SKM-1 treated with dmso at 0.1 percent for 144 hours (cell line): Measurements from ENCODE around the gene POLDIP3.
"Not testable (repeated sequence)": the region's sequence is repeated elsewhere in the genome, so short reads cannot be mapped to it uniquely, and the experiment has no call there.

Experiments used
- DNase-seq: peaks from one replicate; lab custom pipeline; 2025; ENCODE audit not compliant: unreplicated experiment; lab: John Stamatoyannopoulos, UW

POLDIP3 gene

GRCh38 chr22:42620084-42620483 is 5.4 kb upstream of the POLDIP3 start:
- DNase-seq: no peak

- no peak for DNase-seq
These were observed 4.8 kb upstream of the POLDIP3 start for GRCh38 chr22:42619261-42620063.

DNA sequence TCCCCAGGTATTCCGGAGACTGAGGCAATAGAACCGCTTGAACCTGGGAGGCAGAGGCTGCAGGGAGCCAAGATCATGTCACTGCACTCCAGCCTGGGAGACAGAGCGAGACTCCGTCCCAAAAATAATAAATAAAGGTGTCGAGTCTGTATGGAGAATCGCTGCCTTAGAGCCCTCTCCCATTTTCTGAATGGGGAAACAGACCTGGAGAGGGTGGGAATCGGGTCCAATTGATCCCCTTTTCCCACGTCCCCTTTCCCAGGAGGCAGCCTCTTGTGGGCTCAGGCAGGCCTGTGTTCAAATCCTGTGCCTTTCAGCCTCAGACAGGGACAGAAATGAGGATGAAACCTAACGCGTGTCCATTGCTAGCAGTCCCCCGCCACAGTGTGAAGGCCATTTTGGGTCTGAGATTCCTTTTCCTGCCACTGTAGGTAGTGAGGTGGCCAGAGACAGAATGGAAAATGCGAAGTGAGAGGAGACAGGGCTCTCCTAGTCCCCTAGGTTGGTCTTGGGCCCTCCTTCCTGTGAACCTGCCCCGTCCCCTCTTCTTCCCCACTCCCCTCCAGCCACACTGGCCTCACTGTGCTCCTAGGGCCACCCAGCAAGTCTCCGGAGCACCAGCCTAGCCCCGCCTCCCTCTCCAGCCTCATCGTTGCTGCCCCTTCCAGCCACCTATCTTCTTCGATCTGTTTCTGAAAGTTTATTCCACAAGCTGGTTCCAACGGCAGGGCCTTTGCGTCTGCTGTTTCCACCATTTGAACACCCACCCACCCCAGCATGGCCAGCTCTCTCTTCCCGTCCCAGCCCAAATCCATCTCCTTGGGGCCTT is 2.7 kb upstream of the POLDIP3 start:
- no peak for DNase-seq

DNA sequence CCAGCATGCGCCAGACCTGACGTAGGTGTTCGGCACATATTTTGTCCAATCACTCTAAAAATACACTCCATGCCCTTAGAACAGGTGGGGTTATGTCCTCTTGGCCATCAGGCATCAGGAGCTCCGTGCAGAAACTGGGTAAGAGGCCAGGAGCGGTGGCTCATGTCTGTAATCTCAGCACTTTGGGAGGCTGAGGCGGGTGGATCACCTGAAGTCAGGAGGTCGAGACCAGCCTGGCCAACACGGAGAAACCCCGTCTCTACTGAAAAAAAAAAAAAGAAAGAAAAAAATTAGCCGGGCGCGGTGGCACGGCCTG is 1.1 kb upstream of the POLDIP3 start:
- DNase-seq: not testable (repeated sequence)

DNA sequence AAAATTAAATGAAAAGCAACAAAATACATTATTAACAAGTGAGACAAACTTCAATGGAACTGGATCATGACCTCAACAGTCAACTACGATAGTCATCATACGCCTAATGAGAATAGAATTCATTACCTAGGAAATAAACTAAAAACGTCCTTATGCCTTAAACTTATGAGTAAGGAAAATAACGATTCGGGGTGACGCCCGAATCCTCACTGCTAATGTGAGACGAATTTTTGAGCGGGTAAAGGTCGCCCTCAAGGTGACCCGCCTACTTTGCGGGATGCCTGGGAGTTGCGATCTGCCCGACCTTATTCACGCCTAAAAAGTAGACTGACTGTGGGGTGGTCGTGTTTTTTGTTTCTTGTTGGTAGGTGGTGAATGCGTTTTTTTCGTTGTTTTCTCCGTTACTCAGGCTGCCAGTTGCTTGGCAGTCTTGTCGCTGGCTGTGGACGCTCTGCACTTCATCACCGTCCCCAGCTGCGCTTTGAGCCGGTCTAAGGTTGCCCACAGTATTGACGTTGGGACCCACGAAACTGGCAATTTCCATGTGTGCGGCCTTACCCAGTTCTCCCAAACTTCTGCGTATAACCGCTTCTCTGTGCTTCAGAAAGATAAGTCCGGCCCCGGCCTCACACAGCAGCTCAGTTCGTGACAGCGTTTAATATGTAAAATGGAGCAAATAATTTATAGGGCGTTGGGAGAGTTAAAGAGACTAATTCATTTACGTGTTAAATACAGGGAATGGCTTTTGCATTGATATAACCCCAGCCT is 593 bp upstream of the POLDIP3 start:
- peak; percentile 95 for DNase-seq

- DNase-seq: peak; percentile 42
These were observed 796 bp downstream of the POLDIP3 start for GRCh38 chr22:42613872-42614301.

GRCh38 chr22:42612336-42612735 is 2.3 kb downstream of the POLDIP3 start:
- no peak for DNase-seq

- DNase-seq: no peak
These were observed 3.6 kb downstream of the POLDIP3 start for GRCh38 chr22:42611051-42611450.

DNA sequence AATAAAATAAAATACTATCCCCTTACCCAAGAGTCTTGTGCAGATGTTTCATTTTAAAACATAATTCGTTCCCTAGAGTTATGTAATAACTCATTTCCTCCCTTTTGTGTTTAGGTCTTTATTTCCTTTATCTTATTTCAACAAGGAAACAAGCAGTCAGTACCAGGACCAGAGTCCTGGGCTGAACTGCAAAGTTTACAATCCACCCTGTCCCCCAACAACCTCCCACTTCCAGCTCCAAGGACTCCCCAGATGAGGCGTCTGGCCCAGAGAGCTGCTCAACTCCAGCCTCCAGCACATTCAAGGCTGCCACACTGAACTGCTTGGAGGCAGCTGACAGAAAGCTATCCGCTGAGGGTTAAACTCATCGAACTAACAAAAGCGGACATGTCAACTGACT is 4.5 kb downstream of the POLDIP3 start:
- DNase-seq: no peak

GRCh38 chr22:42608823-42609361 is 5.8 kb downstream of the POLDIP3 start:
- DNase-seq: no peak

GRCh38 chr22:42608136-42608822 is 6.4 kb downstream of the POLDIP3 start:
- DNase-seq: no peak

- DNase-seq: not testable (repeated sequence)
These were observed 7.0 kb downstream of the POLDIP3 start for GRCh38 chr22:42607641-42608040.

DNA sequence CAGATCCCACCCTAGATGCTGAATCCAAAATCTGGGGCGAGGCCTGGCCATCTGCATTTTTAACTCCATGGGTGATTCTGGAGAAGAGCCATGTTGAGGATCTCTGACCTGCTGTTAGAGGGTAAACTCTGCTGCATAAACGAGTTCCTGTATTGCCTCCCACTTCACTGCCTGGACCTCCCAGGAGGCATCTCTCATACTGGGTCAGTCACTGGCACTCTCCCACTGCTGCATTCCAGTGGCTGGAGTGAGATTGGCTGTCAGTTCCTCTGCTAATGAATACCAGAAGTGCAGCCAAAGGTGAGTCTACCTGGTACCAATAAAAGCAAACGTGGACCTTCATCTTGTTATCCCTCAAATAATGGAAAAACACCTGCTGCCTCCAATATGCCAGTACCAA is 10.3 kb downstream of the POLDIP3 start:
- DNase-seq: no peak

DNA sequence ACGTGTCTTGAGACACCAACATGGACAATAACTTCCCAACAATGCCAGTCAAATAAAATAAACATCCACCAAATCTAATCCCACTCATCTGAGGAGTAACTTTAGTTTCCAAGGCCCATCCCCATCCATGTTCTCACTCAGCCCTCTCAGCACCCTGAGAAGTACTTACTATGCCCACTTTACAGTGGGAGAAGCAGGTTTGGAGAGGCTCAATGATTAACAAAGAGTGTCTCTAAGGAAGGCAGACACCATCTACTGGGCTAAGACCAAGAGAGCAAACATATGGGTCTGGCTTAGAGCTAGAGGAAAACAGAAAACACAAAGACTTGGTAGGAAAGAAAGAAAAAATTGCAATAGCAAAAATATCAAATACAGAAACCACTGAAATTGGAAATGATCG is 11.3 kb downstream of the POLDIP3 start:
- DNase-seq: no peak

DNA sequence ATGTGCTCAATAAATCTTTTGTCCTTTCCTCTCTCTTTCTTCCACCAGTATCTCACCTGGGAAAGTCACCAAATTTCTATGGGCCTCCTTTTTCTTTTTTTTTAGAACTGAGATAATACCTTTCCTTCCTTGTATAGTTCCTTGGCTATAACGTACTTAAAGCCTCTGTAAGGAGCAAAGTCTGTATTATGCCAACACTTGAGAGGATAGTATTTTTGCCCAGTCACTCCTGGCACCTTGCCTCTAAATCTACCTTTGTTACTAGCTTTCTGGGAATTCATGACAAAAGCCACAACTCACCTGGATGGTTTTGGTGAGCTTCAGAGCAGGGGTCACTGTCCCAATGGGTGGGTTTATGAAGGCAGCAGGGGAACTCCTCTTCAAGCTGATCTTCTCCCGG is 12.2 kb downstream of the POLDIP3 start:
- no peak for DNase-seq

DNA sequence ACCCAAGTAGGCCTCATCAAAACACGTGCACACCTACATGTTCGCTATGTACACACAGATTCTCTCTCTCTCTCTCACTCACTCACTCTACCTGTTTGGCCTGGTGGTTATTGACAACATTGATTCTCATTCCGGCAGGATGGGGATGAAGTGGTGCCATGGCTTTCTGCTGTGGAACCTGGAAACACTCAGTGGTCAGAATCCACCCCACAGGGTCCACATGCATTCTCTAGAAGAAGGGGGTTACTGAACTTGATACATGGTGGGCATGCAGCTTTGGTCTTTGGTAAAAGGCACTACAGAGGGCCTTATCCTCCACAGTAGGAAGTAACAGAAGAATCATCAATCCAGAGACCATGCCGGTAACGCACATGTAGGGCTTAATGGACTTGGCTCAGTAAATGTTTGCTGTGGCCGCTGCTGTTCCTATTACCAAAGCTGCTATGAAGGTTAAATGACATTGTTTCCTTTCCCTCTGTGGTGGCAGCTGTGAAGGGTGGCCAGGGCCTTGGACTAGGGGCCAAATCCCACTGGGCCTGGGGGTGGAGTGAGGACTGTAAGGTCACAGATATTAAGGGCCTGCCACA is 12.7 kb downstream of the POLDIP3 start:
- no peak for DNase-seq

- no peak for DNase-seq
These were observed 17.7 kb downstream of the POLDIP3 start for GRCh38 chr22:42596863-42597530.

- no peak for DNase-seq
These were observed 18.3 kb downstream of the POLDIP3 start for GRCh38 chr22:42596336-42596735.

- no peak for DNase-seq
These were observed 19.2 kb downstream of the POLDIP3 start for GRCh38 chr22:42595434-42595833.

- no peak for DNase-seq
These were observed 22.7 kb downstream of the POLDIP3 start for GRCh38 chr22:42591987-42592386.
